NCI-H2196 treated with DMSO at 0.1 percent for 48 hours (cell line): ENCODE measurements around the gene TCAP.
"Not testable (repeated sequence)": the region's sequence is repeated elsewhere in the genome, so short reads cannot be mapped to it uniquely, and the experiment has no call there.

Source experiments
- DNase-seq: peaks from one replicate; lab custom pipeline; 2025; ENCODE audit not compliant: unreplicated experiment; lab: John Stamatoyannopoulos, UW

The TCAP gene

DNA sequence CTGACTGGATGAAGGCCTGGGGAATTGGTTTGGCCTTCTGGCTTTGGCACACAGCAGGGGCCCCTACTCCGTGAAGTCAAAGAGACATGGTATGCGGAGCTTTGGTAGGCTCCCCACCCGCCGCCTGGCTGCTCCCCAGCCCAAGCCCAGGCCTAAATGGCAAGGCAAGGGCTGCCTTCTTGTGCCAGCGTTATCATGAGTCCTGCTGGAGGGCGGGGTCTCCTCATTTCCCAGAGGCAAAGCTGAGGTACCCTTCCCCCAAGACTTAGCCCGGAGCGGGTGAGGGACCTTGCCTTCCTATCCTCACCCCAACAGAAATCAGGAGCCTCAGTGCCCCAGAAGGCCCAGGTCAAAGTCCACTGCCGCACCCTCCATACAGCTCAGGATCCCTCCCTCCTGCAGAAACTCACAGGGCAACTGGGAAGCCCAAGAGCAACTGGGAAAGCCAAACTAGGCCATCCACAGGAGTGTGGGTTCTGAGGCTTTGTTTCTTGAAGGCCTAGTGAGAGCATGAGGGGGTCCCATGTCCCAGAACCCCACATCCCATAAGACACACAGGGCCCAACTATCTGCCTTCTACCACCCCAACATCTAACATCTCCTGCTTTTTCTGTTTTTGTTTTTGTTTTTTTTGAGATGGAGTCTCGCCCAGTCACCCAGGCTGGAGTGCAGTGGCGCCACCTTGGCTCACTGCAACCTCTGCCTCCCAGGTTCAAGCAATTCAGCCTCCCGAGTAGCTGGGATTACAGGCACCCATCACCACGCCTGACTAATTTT is 13.4 kb downstream of the TCAP start:
- DNase-seq, result no peak

GRCh38 chr17:39679521-39680192 is 14.5 kb downstream of the TCAP start:
- no peak for DNase-seq

GRCh38 chr17:39683295-39683939 is 18.3 kb downstream of the TCAP start:
- DNase-seq, result no peak

DNA sequence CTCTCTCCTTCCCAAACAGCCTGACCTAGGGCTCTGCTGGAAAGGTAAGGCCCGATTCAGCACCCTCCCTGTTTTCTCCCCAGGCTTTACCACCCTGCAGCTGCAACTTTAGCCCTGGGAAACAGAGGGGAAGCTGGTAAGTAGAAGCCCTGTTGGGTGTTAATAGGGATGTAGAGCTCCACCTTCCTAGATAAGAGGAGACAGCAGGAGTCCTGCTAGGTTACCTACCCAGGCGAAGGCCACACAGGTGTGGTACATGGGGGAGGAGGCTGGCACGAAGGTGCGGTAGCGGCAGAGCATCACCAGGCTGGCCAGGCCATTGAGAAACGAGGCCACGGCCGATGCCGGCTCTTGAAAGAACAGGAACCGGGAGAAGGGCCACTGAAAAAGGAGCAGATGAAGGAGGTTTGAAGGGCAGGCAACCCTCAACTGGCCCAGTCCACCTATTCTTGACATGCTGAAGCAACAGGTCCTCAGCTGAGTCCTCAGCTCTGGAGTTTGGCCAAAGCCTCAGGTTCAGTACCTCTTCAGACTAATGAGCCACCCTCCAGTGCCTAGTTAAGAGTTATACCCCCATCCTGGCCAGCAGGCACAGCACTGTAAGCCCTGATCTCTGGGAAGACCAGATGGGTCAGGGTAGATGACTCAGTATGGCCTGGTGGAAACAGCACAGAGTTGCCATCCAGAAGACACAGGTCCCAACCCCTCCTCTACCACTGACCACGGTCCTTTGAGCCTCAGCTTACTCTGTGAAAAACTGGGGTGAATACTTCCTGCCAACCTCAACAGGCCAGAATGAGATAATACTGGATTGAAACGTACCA is 19.4 kb downstream of the TCAP start:
- DNase-seq, result no peak

- DNase-seq, result no peak
Measured at GRCh38 chr17:39687101-39687545, 22.0 kb downstream of the TCAP start.

- DNase-seq, result peak; percentile 82
Measured at GRCh38 chr17:39687546-39688474, 22.7 kb downstream of the TCAP start, which contains the start of gene PGAP3. TSS of gene PGAP3 (minus strand) at chr17:39688057. CDS start at chr17:39688014, 43 bp downstream.

GRCh38 chr17:39688475-39688835 is 23.3 kb downstream of the TCAP start:
- DNase-seq, result no peak

GRCh38 chr17:39688945-39689344 is 23.8 kb downstream of the TCAP start:
- DNase-seq, result no peak

GRCh38 chr17:39694593-39694992 is 29.4 kb downstream of the TCAP start:
- no peak for DNase-seq

DNA sequence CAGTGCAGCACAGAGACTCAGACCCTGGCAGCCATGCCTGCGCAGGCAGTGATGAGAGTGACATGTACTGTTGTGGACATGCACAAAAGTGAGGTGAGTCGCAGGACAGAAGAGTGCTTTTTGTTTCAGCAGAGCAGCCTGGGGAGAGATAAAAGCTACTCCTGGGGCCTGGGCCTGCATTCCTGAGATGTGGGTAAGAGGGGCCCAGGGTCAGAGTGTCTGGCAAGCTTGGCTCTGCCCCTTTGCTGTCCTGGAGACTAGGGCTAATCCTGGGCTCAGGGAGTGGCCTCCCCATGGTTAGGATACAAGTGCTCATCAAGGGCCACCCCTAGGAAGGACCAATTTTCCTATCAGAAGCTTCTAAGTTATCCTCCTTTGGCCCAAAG is 29.9 kb downstream of the TCAP start:
- DNase-seq, result no peak

DNA sequence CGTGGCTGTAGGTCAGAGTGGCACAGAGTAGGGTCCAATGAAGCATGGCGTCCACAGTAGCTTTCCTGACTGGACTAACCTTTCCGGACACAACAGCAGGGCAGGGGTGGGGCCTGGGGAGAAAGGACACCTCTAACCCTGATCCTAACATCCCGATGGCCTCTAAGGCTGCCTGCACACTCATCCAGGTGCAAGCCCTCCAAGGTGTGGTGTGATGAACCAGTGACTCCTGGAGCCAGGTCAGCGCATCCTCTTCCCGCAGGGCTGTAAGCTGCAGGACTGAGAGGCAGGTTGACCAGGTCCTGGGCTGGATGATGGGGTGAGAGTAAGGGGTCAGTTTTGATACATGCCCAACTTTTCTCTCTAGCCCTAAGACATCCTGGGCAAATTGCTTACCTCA is 31.6 kb downstream of the TCAP start:
- no peak for DNase-seq

DNA sequence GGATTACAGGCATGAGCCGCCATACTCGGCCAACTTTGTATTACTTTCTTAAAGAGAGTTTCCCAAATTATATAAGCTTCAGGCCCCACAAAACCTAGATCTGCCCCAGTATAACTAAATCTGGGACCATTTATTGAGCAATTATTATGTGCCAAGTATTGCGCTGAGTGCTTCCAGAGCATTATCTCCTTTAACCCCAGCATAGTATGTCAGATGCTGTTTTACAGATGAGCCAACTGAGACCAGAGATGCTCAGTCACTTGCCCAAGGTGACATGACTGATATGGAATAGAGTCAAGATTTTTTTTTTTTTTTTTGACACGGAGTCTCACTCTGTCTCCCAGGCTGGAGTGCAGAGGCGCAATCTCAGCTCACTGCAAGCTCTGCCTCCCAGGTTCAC is 32.8 kb downstream of the TCAP start:
- no peak for DNase-seq

GRCh38 chr17:39699157-39699817 is 34.1 kb downstream of the TCAP start:
- DNase-seq, result not testable (repeated sequence)

GRCh38 chr17:39699818-39700147 is 34.6 kb downstream of the TCAP start, which contains the start of gene ERBB2:
TSS of gene ERBB2 (plus strand) at chr17:39700064. CDS start at chr17:39700239, 175 bp downstream.
- no peak for DNase-seq

DNA sequence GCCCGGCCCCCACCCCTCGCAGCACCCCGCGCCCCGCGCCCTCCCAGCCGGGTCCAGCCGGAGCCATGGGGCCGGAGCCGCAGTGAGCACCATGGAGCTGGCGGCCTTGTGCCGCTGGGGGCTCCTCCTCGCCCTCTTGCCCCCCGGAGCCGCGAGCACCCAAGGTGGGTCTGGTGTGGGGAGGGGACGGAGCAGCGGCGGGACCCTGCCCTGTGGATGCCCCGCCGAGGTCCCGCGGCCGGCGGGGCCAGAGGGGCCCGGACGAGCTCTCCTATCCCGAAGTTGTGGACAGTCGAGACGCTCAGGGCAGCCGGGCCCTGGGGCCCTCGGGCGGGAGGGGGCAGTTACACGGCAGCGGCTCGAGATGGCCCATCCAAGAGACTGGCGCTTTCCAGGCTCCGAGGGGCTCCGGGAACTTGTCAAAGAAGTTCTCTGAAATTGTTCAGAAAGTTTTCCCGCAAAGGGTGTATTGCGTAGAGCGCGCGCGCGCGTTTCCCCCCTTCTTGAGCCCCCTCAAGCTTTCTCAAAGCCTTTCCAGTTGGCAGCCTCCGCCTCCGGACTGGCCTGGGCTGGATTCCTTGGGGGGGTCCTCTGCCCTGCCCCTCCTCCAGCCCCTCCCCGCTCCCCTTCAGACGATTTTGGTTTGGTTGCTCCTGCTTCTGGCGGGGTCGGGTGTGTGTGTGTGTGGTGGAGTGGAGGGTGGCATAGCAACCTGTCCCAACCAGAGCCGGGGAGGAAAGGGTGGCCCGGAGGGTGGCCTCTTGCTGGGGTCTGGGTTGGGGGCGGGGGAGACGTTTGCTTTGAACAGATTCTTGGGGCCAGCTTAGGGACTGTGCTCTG is 35.2 kb downstream of the TCAP start:
- DNase-seq, result no peak

- no peak for DNase-seq
Measured at GRCh38 chr17:39701012-39701783, 36.0 kb downstream of the TCAP start.

GRCh38 chr17:39701784-39702422 is 36.8 kb downstream of the TCAP start:
- no peak for DNase-seq
